ENCODE measurements around the gene DNAH2. TPM values are rescaled to one million over a fixed set of nuclear protein-coding genes. Genes with fewer than 3 reads are reported as not detected.

Gene DNAH2
- total RNA-seq, 1 donor = under 0.01 TPM

- Histone ChIP-seq H3K27me3 (ENCODE audit: insufficient read depth, low read length) (no peaks in the 10 kb centered on the region), H4K20me1 (ENCODE audit: insufficient read depth, low read length) (no peaks in the 10 kb centered on the region), H3K79me2 (ENCODE audit: insufficient read depth, low read length) (peaks cover 2% of the 10 kb centered on the region), H3K9me3 (ENCODE audit: low read depth, low read length) (no peaks in the 10 kb centered on the region), H3K36me3 (ENCODE audit: insufficient read depth, low read length) (peaks cover 38% of the 10 kb centered on the region), H2AFZ (ENCODE audit: low read length) (no peak overlapping the region), H3K4me2 (ENCODE audit: insufficient read depth, low read length) (no peak overlapping the region), H3K4me1 (ENCODE audit: insufficient read depth, low read length) (peaks cover 6% of the 10 kb centered on the region), H3K27ac (ENCODE audit: low read depth, low read length) (no peak overlapping the region), H3K4me3 (ENCODE audit: insufficient read depth, low read length) (no peak overlapping the region)
- DNase-seq (ENCODE audit: insufficient read length, low spot score, missing footprints) = no peak
- no peak for TF ChIP-seq CTCF (IDR thresholded peaks at IDR 0.05; ENCODE audit: extremely low read depth, low read depth, low read length)
Measured at GRCh38 chr17:7880076-7880868, 162.7 kb downstream of the DNAH2 start.

DNA sequence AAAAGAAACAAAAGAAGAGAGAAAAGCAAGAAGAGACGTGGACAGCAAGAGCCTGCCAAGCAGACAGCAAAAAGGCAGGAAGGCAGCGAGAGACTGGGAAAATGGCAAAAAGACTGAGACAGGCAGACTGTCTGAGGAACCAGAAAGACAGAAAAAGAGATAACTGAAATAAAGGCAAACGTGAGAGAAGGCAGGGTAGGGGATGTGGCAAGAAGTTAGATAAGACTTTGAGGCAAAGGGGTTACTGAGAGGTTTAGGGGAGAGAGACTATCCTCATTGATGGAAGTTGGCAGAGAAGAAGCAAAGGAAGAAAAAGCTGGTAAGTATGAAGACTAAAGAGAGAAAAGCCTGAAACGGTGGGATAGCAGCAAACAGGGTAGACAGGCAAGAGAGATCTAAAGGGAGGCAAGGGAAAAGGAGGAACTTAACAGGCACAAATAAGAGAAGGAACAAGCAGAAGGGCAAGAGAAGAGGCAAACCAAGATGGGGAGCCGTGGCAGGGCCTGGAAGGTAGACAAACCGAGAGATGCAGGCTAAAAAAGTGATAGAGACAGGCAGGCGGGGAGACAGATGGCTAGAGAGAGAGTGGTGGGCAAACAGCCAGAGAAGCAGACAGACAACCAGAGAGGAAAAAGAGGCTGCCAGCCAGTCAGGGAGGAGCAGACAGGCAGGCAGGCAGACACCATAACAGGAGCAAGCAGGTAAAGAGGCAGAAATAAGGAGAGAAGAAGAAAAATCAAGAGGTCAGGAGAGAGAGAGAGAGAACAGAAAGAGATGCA is 163.9 kb downstream of the DNAH2 start:
- Histone ChIP-seq H3K36me3 (ENCODE audit: insufficient read depth, low read length) (peaks cover 38% of the 10 kb centered on the region), H3K4me1 (ENCODE audit: insufficient read depth, low read length) (peaks cover 12% of the 10 kb centered on the region), H3K4me3 (ENCODE audit: insufficient read depth, low read length) (no peak overlapping the region), H3K27ac (ENCODE audit: low read depth, low read length) (no peak overlapping the region), H3K27me3 (ENCODE audit: insufficient read depth, low read length) (no peaks in the 10 kb centered on the region), H4K20me1 (ENCODE audit: insufficient read depth, low read length) (no peaks in the 10 kb centered on the region), H3K9me3 (ENCODE audit: low read depth, low read length) (no peaks in the 10 kb centered on the region), H3K4me2 (ENCODE audit: insufficient read depth, low read length) (no peak overlapping the region), H3K79me2 (ENCODE audit: insufficient read depth, low read length) (peaks cover 9% of the 10 kb centered on the region), H2AFZ (ENCODE audit: low read length) (no peak overlapping the region)
- TF ChIP-seq CTCF (IDR thresholded peaks at IDR 0.05; ENCODE audit: extremely low read depth, low read depth, low read length) = no peak
- DNase-seq (ENCODE audit: insufficient read length, low spot score, missing footprints) = no peak

DNA sequence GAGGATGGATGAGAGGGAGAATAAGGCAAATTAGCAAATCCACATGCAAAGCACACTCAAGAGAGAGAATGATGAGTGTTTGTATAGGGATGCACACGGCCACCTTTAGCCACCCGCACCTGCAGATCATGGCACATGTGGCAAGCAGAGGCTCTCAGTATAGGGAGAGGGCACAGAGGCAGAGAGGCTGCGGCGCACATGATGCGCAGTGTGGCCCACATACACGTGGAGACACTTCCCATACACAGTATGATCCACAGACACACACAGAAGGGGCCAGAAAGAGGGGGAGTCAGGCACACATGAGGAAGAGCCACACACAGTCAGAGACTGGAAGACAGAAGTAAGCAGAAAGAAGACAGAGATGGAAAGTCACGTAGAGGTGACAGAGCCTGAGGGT is 164.5 kb downstream of the DNAH2 start:
- H3K4me2 ChIP-seq (ENCODE audit: insufficient read depth, low read length) = no peak overlapping the region
- H3K4me3 ChIP-seq (ENCODE audit: insufficient read depth, low read length) = no peak overlapping the region

More for the DNA sequence above, 164.5 kb downstream of the DNAH2 start:
- peaks cover 9% of the 10 kb centered on the region for H3K79me2 ChIP-seq (ENCODE audit: insufficient read depth, low read length)
- TF ChIP-seq CTCF (IDR thresholded peaks at IDR 0.05; ENCODE audit: extremely low read depth, low read depth, low read length) = no peak
- H3K27me3 ChIP-seq (ENCODE audit: insufficient read depth, low read length) = no peaks in the 10 kb centered on the region
- no peaks in the 10 kb centered on the region for H4K20me1 ChIP-seq (ENCODE audit: insufficient read depth, low read length)
- no peak for DNase-seq (ENCODE audit: insufficient read length, low spot score, missing footprints)
- no peak overlapping the region for H3K27ac ChIP-seq (ENCODE audit: low read depth, low read length)
- H2AFZ ChIP-seq (ENCODE audit: low read length) = no peak overlapping the region
- peaks cover 18% of the 10 kb centered on the region for H3K4me1 ChIP-seq (ENCODE audit: insufficient read depth, low read length)
- H3K9me3 ChIP-seq (ENCODE audit: low read depth, low read length) = no peaks in the 10 kb centered on the region
- peaks cover 38% of the 10 kb centered on the region for H3K36me3 ChIP-seq (ENCODE audit: insufficient read depth, low read length)

Data from osteoblast (primary cell).